K562 (cell line): ENCODE data around the gene GLIPR2. TPM values are rescaled to one million over a fixed set of nuclear protein-coding genes. Genes with fewer than 3 reads are reported as not detected.

Experiments used
- ARID1B ChIP-seq: fragments of 450-650 bp; IDR thresholded peaks from 2 replicates; pipeline ENCODE4 v1.6.1; 2016; ENCODE audit warnings: antibody characterized with exemption, mild to moderate bottlenecking, inconsistent platforms
- BACH1 ChIP-seq: fragments of 200-800 bp; sonication (Bioruptor generic); IDR thresholded peaks from 2 replicates; pipeline ENCODE4 v1.6.1; 2016; ENCODE audit warnings: missing genetic modification characterization, missing compliant biosample characterization
- C11orf30 ChIP-seq: fragments of 450-650 bp; IDR thresholded peaks from 2 replicates; pipeline ENCODE4 v1.6.1; 2016; ENCODE audit warnings: low read depth, mild to moderate bottlenecking
- FOXK1 ChIP-seq: sonication (generic); formaldehyde crosslinking; IDR thresholded peaks from 2 replicates; pipeline ENCODE4 v1.8.0; 2022; ENCODE audit warnings: missing genetic modification reagents, mild to moderate bottlenecking, borderline replicate concordance
- GABPB2 ChIP-seq: fragments of 250-450 bp; sonication (Bioruptor Pico); conservative IDR thresholded peaks from 2 replicates; pipeline ENCODE4 v1.5.1; 2021; ENCODE audit warnings: mild to moderate bottlenecking
- HDAC1 ChIP-seq, 2 experiments: fragments of 450-650 bp; IDR thresholded peaks; 2 replicates each; pipeline ENCODE4 v1.6.1; 2016 to 2017; ENCODE audit warnings: inconsistent platforms in 1 of 2, mild to moderate bottlenecking in 1 of 2, moderate library complexity in 1 of 2
- MAFK ChIP-seq: IDR thresholded peaks from 2 replicates; pipeline ENCODE4 v1.6.1; 2011; ENCODE audit warnings: low read length, improper control_type of control experiment
- MIER1 ChIP-seq: fragments of 450-650 bp; IDR thresholded peaks from 2 replicates; pipeline ENCODE4 v1.6.1; 2016; ENCODE audit warnings: antibody characterized with exemption, mild to moderate bottlenecking, low read depth
- NFE2 ChIP-seq: IDR thresholded peaks from 2 replicates; pipeline ENCODE4 v1.6.1; 2014; ENCODE audit warnings: antibody characterized with exemption, low read depth
- NFE2L1 ChIP-seq: fragments of 450-650 bp; IDR thresholded peaks from 2 replicates; pipeline ENCODE4 v1.6.1; 2016; ENCODE audit warnings: missing genetic modification characterization, low read depth, mild to moderate bottlenecking, missing compliant biosample characterization, moderate library complexity, borderline replicate concordance
- PML ChIP-seq: IDR thresholded peaks from 2 replicates; pipeline ENCODE4 v1.6.1; 2012; ENCODE audit warnings: low read length, inconsistent platforms
- SIN3B ChIP-seq: fragments of 450-650 bp; IDR thresholded peaks from 2 replicates; pipeline ENCODE4 v1.6.1; 2017; ENCODE audit warnings: low read depth, mild to moderate bottlenecking, moderate library complexity
- ZNF316 ChIP-seq: fragments of 450-650 bp; IDR thresholded peaks from 2 replicates; pipeline ENCODE4 v1.6.1; 2016
- ZNF668 ChIP-seq: fragments of 250-450 bp; sonication (Bioruptor Pico); IDR thresholded peaks from 2 replicates; pipeline ENCODE4 v1.8.0; 2022; ENCODE audit warnings: mild to moderate bottlenecking, inconsistent platforms
- polyA plus RNA-seq, 8 experiments: library from polyadenylated mRNA; depleted of rRNA in 4 of 8; stranded (reverse) in 5 of 8; unstranded in 3 of 8; fragments of >200 nt; fragmentation: Nextera tagmentation in 2 of 8; fragmentation: Illumina TruSeq in 1 of 8; extraction: Ambion mirVana in 2 of 8; extraction: Trizol in 1 of 8; gene quantifications; 2 replicates each; pipeline versions ENCODE4 v1.2.1 to v1.2.3, GENCODE V29; 2011 to 2014; ENCODE audit warnings: inconsistent platforms in 1 of 8, missing spikeins in 1 of 8
- total RNA-seq, 7 experiments: library from RNA; depleted of rRNA in 6 of 7; stranded (reverse); fragments of >200 nt in 6 of 7; fragmentation: Illumina TruSeq in 2 of 7; extraction: Trizol in 2 of 7; gene quantifications; 2 replicates each; pipeline versions ENCODE4 v1.2.1 to v1.2.3, GENCODE V29; 2011 to 2021; ENCODE audit warnings: low replicate concordance in 1 of 7
- TF ChIP-seq, protein P1 (sequence below): fragments of 250-450 bp; sonication (Bioruptor Pico); IDR thresholded peaks from 2 replicates; pipeline ENCODE4 v1.4.0; 2020
- TF ChIP-seq, protein P2 (sequence below): fragments of 200-800 bp; sonication (Bioruptor generic); IDR thresholded peaks from 2 replicates; pipeline ENCODE4 v1.6.1; 2017; ENCODE audit warnings: missing genetic modification characterization, missing compliant biosample characterization
- TF ChIP-seq, protein P3 (sequence below): fragments of 450-650 bp; formaldehyde crosslinking; IDR thresholded peaks from 2 replicates; pipeline ENCODE4 v1.4.0; 2022; ENCODE audit warnings: missing genetic modification characterization
- TF ChIP-seq, protein P4 (sequence below): sonication (generic); IDR thresholded peaks from 2 replicates; pipeline ENCODE4 v1.6.1; 2016
- TF ChIP-seq, protein P5 (sequence below): fragments of 450-650 bp; formaldehyde crosslinking; IDR thresholded peaks from 2 replicates; pipeline ENCODE4 v1.4.0; 2022; ENCODE audit warnings: missing genetic modification characterization

Gene GLIPR2
- total and polyA plus RNA-seq, 9 of the 15 experiments (the other 6 are each of a cell fraction or from before 2014, with no cell fraction given): 1.4 to 8.8 (median 2.9) TPM

DNA sequence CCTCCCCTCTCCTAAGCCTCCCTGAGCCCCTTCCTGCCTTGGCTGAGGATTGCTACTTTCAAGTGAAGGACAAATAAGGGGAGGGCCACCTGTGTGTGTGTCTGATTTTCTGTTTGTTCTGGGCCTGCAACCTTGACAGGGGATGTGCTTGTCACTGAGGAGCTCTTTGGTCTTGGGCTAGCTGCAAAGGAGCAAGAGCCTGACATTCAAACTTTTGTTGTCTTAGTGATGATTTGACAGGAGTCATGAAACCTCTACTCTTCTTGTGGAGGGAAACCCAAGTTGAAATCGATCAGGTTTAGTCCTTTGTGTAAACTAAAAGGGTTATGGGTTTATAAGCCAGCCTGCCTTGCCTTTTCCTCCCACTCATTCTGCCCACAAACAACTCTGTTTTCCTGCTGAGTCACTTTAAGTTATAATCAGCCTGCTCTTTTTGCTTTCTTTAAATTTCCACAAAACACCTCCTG is 71.0 kb downstream of the GLIPR2 start (continued):
- TF ChIP-seq, protein P1, sequence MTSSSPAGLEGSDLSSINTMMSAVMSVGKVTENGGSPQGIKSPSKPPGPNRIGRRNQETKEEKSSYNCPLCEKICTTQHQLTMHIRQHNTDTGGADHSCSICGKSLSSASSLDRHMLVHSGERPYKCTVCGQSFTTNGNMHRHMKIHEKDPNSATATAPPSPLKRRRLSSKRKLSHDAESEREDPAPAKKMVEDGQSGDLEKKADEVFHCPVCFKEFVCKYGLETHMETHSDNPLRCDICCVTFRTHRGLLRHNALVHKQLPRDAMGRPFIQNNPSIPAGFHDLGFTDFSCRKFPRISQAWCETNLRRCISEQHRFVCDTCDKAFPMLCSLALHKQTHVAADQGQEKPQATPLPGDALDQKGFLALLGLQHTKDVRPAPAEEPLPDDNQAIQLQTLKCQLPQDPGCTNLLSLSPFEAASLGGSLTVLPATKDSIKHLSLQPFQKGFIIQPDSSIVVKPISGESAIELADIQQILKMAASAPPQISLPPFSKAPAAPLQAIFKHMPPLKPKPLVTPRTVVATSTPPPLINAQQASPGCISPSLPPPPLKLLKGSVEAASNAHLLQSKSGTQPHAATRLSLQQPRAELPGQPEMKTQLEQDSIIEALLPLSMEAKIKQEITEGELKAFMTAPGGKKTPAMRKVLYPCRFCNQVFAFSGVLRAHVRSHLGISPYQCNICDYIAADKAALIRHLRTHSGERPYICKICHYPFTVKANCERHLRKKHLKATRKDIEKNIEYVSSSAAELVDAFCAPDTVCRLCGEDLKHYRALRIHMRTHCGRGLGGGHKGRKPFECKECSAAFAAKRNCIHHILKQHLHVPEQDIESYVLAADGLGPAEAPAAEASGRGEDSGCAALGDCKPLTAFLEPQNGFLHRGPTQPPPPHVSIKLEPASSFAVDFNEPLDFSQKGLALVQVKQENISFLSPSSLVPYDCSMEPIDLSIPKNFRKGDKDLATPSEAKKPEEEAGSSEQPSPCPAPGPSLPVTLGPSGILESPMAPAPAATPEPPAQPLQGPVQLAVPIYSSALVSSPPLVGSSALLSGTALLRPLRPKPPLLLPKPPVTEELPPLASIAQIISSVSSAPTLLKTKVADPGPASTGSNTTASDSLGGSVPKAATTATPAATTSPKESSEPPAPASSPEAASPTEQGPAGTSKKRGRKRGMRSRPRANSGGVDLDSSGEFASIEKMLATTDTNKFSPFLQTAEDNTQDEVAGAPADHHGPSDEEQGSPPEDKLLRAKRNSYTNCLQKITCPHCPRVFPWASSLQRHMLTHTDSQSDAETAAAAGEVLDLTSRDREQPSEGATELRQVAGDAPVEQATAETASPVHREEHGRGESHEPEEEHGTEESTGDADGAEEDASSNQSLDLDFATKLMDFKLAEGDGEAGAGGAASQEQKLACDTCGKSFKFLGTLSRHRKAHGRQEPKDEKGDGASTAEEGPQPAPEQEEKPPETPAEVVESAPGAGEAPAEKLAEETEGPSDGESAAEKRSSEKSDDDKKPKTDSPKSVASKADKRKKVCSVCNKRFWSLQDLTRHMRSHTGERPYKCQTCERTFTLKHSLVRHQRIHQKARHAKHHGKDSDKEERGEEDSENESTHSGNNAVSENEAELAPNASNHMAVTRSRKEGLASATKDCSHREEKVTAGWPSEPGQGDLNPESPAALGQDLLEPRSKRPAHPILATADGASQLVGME (CRISPR knock-in tag): no peak
- peak; percentile 66; the same call in 1 of the 2 replicates for TF ChIP-seq MAFK
- TF ChIP-seq FOXK1 (CRISPR knock-in tag): no peak
- TF ChIP-seq NFE2: peak; percentile 83
- TF ChIP-seq ARID1B: peak; percentile 29; the same call in 1 of the 2 replicates
- no peak for TF ChIP-seq GABPB2 (CRISPR knock-in tag)
- TF ChIP-seq, protein P2, sequence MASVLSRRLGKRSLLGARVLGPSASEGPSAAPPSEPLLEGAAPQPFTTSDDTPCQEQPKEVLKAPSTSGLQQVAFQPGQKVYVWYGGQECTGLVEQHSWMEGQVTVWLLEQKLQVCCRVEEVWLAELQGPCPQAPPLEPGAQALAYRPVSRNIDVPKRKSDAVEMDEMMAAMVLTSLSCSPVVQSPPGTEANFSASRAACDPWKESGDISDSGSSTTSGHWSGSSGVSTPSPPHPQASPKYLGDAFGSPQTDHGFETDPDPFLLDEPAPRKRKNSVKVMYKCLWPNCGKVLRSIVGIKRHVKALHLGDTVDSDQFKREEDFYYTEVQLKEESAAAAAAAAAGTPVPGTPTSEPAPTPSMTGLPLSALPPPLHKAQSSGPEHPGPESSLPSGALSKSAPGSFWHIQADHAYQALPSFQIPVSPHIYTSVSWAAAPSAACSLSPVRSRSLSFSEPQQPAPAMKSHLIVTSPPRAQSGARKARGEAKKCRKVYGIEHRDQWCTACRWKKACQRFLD (CRISPR knock-in tag): no peak
- TF ChIP-seq MIER1: no peak
- TF ChIP-seq, protein P3, sequence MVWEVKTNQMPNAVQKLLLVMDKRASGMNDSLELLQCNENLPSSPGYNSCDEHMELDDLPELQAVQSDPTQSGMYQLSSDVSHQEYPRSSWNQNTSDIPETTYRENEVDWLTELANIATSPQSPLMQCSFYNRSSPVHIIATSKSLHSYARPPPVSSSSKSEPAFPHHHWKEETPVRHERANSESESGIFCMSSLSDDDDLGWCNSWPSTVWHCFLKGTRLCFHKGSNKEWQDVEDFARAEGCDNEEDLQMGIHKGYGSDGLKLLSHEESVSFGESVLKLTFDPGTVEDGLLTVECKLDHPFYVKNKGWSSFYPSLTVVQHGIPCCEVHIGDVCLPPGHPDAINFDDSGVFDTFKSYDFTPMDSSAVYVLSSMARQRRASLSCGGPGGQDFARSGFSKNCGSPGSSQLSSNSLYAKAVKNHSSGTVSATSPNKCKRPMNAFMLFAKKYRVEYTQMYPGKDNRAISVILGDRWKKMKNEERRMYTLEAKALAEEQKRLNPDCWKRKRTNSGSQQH (CRISPR knock-in tag): no peak
- TF ChIP-seq, protein P4, sequence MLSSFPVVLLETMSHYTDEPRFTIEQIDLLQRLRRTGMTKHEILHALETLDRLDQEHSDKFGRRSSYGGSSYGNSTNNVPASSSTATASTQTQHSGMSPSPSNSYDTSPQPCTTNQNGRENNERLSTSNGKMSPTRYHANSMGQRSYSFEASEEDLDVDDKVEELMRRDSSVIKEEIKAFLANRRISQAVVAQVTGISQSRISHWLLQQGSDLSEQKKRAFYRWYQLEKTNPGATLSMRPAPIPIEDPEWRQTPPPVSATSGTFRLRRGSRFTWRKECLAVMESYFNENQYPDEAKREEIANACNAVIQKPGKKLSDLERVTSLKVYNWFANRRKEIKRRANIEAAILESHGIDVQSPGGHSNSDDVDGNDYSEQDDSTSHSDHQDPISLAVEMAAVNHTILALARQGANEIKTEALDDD: peak; percentile 57; the same call in 1 of the 2 replicates
- TF ChIP-seq SIN3B: no peak
- peak; percentile 73 for TF ChIP-seq C11orf30
- TF ChIP-seq, protein P5, sequence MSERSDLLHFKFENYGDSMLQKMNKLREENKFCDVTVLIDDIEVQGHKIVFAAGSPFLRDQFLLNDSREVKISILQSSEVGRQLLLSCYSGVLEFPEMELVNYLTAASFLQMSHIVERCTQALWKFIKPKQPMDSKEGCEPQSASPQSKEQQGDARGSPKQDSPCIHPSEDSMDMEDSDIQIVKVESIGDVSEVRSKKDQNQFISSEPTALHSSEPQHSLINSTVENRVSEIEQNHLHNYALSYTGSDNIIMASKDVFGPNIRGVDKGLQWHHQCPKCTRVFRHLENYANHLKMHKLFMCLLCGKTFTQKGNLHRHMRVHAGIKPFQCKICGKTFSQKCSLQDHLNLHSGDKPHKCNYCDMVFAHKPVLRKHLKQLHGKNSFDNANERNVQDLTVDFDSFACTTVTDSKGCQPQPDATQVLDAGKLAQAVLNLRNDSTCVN (CRISPR knock-in tag): no peak
- peak; percentile 78 for TF ChIP-seq BACH1 (tag)
- no peak for TF ChIP-seq ZNF668 (CRISPR knock-in tag)
- peak; percentile 62 for TF ChIP-seq ZNF316
- TF ChIP-seq PML: no peak
- 0 out of 2 replicates have a peak, but pooled peaks have one; percentile 43 for TF ChIP-seq NFE2L1 (tag)
- TF ChIP-seq HDAC1 (IDR thresholded peaks at IDR 0.05): no peak
